ENCODE measurements around the gene WDR45B.

The WDR45B gene

GRCh38 chr17:82567286-82567685 is 81.0 kb downstream of the WDR45B start:
- H3K9ac ChIP-seq (ENCODE audit: low read length), result no peak overlapping the region
- H3K27ac ChIP-seq (ENCODE audit: low read length), result no peak overlapping the region
- no peaks in the 10 kb centered on the region for H3K9me3 ChIP-seq (ENCODE audit: insufficient read depth, low read length)
- TF ChIP-seq EZH2phosphoT487 (IDR thresholded peaks at IDR 0.05; ENCODE audit: low read depth), result no peak
- TF ChIP-seq CTCF (IDR thresholded peaks at IDR 0.05; ENCODE audit: low read depth, low read length), result no peak
- H3K27me3 ChIP-seq (ENCODE audit: low read depth, low read length), result no peaks in the 10 kb centered on the region
- no peak overlapping the region for H3K4me2 ChIP-seq (ENCODE audit: low read length)
- H4K20me1 ChIP-seq (ENCODE audit: insufficient read depth, low read length), result peaks cover 5% of the 10 kb centered on the region
- H3K36me3 ChIP-seq (replicated peaks; ENCODE audit: low read depth, low read length), result peaks cover 35% of the 10 kb centered on the region
- peaks cover 51% of the 10 kb centered on the region for H3K79me2 ChIP-seq (ENCODE audit: low read length)
- no peak overlapping the region for H3K4me3 ChIP-seq (ENCODE audit: low read length)
- no peaks in the 10 kb centered on the region for H3K4me1 ChIP-seq (ENCODE audit: low read length)
- no peak overlapping the region for H2AFZ ChIP-seq (ENCODE audit: low read depth, low read length)

- Histone ChIP-seq H3K4me3 (ENCODE audit: low read length) (no peak overlapping the region), H3K27me3 (ENCODE audit: low read depth, low read length) (no peaks in the 10 kb centered on the region), H4K20me1 (ENCODE audit: insufficient read depth, low read length) (peaks cover 14% of the 10 kb centered on the region), H3K9me3 (ENCODE audit: insufficient read depth, low read length) (no peaks in the 10 kb centered on the region), H3K36me3 (replicated peaks; ENCODE audit: low read depth, low read length) (peaks cover 32% of the 10 kb centered on the region), H3K9ac (ENCODE audit: low read length) (no peak overlapping the region), H3K79me2 (ENCODE audit: low read length) (peaks cover 60% of the 10 kb centered on the region), H2AFZ (ENCODE audit: low read depth, low read length) (no peak overlapping the region), H3K4me2 (ENCODE audit: low read length) (no peak overlapping the region), H3K27ac (ENCODE audit: low read length) (no peak overlapping the region), H3K4me1 (ENCODE audit: low read length) (no peaks in the 10 kb centered on the region)
- TF ChIP-seq EZH2phosphoT487 (IDR thresholded peaks at IDR 0.05; ENCODE audit: low read depth), result no peak
- no peak for TF ChIP-seq CTCF (IDR thresholded peaks at IDR 0.05; ENCODE audit: low read depth, low read length)
These were observed 81.9 kb downstream of the WDR45B start for GRCh38 chr17:82566129-82566960.

GRCh38 chr17:82565551-82565950 is 82.7 kb downstream of the WDR45B start:
- peaks cover 68% of the 10 kb centered on the region for H3K79me2 ChIP-seq (ENCODE audit: low read length)
- H3K36me3 ChIP-seq (replicated peaks; ENCODE audit: low read depth, low read length), result peaks cover 29% of the 10 kb centered on the region
- no peak overlapping the region for H3K27ac ChIP-seq (ENCODE audit: low read length)
- H3K9me3 ChIP-seq (ENCODE audit: insufficient read depth, low read length), result no peaks in the 10 kb centered on the region
- no peak overlapping the region for H2AFZ ChIP-seq (ENCODE audit: low read depth, low read length)
- H3K4me2 ChIP-seq (ENCODE audit: low read length), result no peak overlapping the region
- no peaks in the 10 kb centered on the region for H3K4me1 ChIP-seq (ENCODE audit: low read length)
- no peak overlapping the region for H3K4me3 ChIP-seq (ENCODE audit: low read length)
- no peak overlapping the region for H3K9ac ChIP-seq (ENCODE audit: low read length)
- H3K27me3 ChIP-seq (ENCODE audit: low read depth, low read length), result no peaks in the 10 kb centered on the region
- peaks cover 22% of the 10 kb centered on the region for H4K20me1 ChIP-seq (ENCODE audit: insufficient read depth, low read length)
- TF ChIP-seq CTCF (IDR thresholded peaks at IDR 0.05; ENCODE audit: low read depth, low read length) (no peak), EZH2phosphoT487 (IDR thresholded peaks at IDR 0.05; ENCODE audit: low read depth) (no peak)

Data from OCI-LY3 (cell line).